ENCODE measurements around the gene ATG7.

The ATG7 gene

GRCh38 chr3:11373654-11374053, 101.5 kb downstream of the ATG7 start:
- Mint-ChIP-seq H3K36me3 (ENCODE audit: low read depth) (peaks cover 24% of the 10 kb centered on the region), H3K9me3 (no peaks in the 10 kb centered on the region), H3K27ac (no peak overlapping the region), H3K27me3 (no peaks in the 10 kb centered on the region), H3K4me1 (no peaks in the 10 kb centered on the region), H3K4me3 (no peak overlapping the region)
- DNase-seq (no peak), ATAC-seq (no peak)

- no peaks in the 10 kb centered on the region for H3K27me3 Mint-ChIP-seq
- H3K4me1 Mint-ChIP-seq = no peaks in the 10 kb centered on the region
- peaks cover 18% of the 10 kb centered on the region for H3K36me3 Mint-ChIP-seq (ENCODE audit: low read depth)
- no peaks in the 10 kb centered on the region for H3K9me3 Mint-ChIP-seq
- H3K27ac Mint-ChIP-seq = no peak overlapping the region
- no peak for ATAC-seq
- DNase-seq = no peak
- no peak overlapping the region for H3K4me3 Mint-ChIP-seq
These were observed 103.3 kb downstream of the ATG7 start for GRCh38 chr3:11375333-11376088.

- no peaks in the 10 kb centered on the region for H3K4me1 Mint-ChIP-seq
- H3K27ac Mint-ChIP-seq = no peak overlapping the region
- no peak for ATAC-seq
- no peak for DNase-seq
- H3K36me3 Mint-ChIP-seq (ENCODE audit: low read depth) = peaks cover 14% of the 10 kb centered on the region
- H3K9me3 Mint-ChIP-seq = no peaks in the 10 kb centered on the region
- H3K4me3 Mint-ChIP-seq = no peak overlapping the region
- no peaks in the 10 kb centered on the region for H3K27me3 Mint-ChIP-seq
These were observed 105.5 kb downstream of the ATG7 start for GRCh38 chr3:11377719-11378118.

GRCh38 chr3:11379238-11379823, 107.1 kb downstream of the ATG7 start:
- DNase-seq (no peak), ATAC-seq (no peak)
- Mint-ChIP-seq H3K4me1 (no peaks in the 10 kb centered on the region), H3K4me3 (no peak overlapping the region), H3K36me3 (ENCODE audit: low read depth) (peaks cover 11% of the 10 kb centered on the region), H3K9me3 (no peaks in the 10 kb centered on the region), H3K27me3 (no peaks in the 10 kb centered on the region), H3K27ac (no peak overlapping the region)

- DNase-seq (no peak), ATAC-seq (no peak)
- H3K27ac Mint-ChIP-seq = no peak overlapping the region
These were observed 107.9 kb downstream of the ATG7 start for GRCh38 chr3:11379824-11380701.

GRCh38 chr3:11381141-11381540, 108.9 kb downstream of the ATG7 start:
- H3K27me3 Mint-ChIP-seq = no peaks in the 10 kb centered on the region
- H3K36me3 Mint-ChIP-seq (ENCODE audit: low read depth) = peaks cover 16% of the 10 kb centered on the region
- DNase-seq (no peak), ATAC-seq (no peak)
- no peaks in the 10 kb centered on the region for H3K9me3 Mint-ChIP-seq
- H3K4me3 Mint-ChIP-seq = no peak overlapping the region
- no peak overlapping the region for H3K27ac Mint-ChIP-seq
- H3K4me1 Mint-ChIP-seq = no peaks in the 10 kb centered on the region

More at GRCh38 chr3:11379824-11380701, 107.9 kb downstream of the ATG7 start:
- Mint-ChIP-seq H3K27me3 (no peaks in the 10 kb centered on the region), H3K4me1 (no peaks in the 10 kb centered on the region), H3K4me3 (no peak overlapping the region), H3K9me3 (no peaks in the 10 kb centered on the region), H3K36me3 (ENCODE audit: low read depth) (peaks cover 11% of the 10 kb centered on the region)

GRCh38 chr3:11381563-11381962, 109.4 kb downstream of the ATG7 start:
- ATAC-seq = no peak
- DNase-seq = no peak
- H3K4me3 Mint-ChIP-seq = no peak overlapping the region
- H3K36me3 Mint-ChIP-seq (ENCODE audit: low read depth) = peaks cover 19% of the 10 kb centered on the region
- no peaks in the 10 kb centered on the region for H3K4me1 Mint-ChIP-seq
- H3K9me3 Mint-ChIP-seq = no peaks in the 10 kb centered on the region
- no peaks in the 10 kb centered on the region for H3K27me3 Mint-ChIP-seq
- H3K27ac Mint-ChIP-seq = no peak overlapping the region

- Mint-ChIP-seq H3K27me3 (no peaks in the 10 kb centered on the region), H3K4me1 (no peaks in the 10 kb centered on the region), H3K36me3 (ENCODE audit: low read depth) (peaks cover 20% of the 10 kb centered on the region), H3K4me3 (no peak overlapping the region), H3K27ac (no peak overlapping the region), H3K9me3 (no peaks in the 10 kb centered on the region)
- no peak for DNase-seq
- no peak for ATAC-seq
These were observed 110.0 kb downstream of the ATG7 start for GRCh38 chr3:11382146-11382745.

- H3K27me3 Mint-ChIP-seq = no peaks in the 10 kb centered on the region
- H3K36me3 Mint-ChIP-seq (ENCODE audit: low read depth) = peaks cover 20% of the 10 kb centered on the region
- H3K9me3 Mint-ChIP-seq = no peaks in the 10 kb centered on the region
- no peak overlapping the region for H3K27ac Mint-ChIP-seq
- H3K4me1 Mint-ChIP-seq = no peaks in the 10 kb centered on the region
- ATAC-seq (no peak), DNase-seq (no peak)
- H3K4me3 Mint-ChIP-seq = no peak overlapping the region
These were observed 111.9 kb downstream of the ATG7 start for GRCh38 chr3:11384074-11384473.

- Mint-ChIP-seq H3K36me3 (ENCODE audit: low read depth) (peaks cover 23% of the 10 kb centered on the region), H3K9me3 (no peaks in the 10 kb centered on the region), H3K27ac (no peak overlapping the region), H3K27me3 (no peaks in the 10 kb centered on the region), H3K4me1 (peaks cover 5% of the 10 kb centered on the region), H3K4me3 (no peak overlapping the region)
- ATAC-seq (no peak), DNase-seq (no peak)
These were observed 113.1 kb downstream of the ATG7 start for GRCh38 chr3:11385326-11385725.

GRCh38 chr3:11385891-11386290, 113.7 kb downstream of the ATG7 start:
- Mint-ChIP-seq H3K4me1 (peaks cover 11% of the 10 kb centered on the region), H3K36me3 (ENCODE audit: low read depth) (peaks cover 28% of the 10 kb centered on the region), H3K9me3 (no peaks in the 10 kb centered on the region), H3K27me3 (no peaks in the 10 kb centered on the region), H3K4me3 (no peak overlapping the region), H3K27ac (no peak overlapping the region)
- DNase-seq = no peak
- ATAC-seq = no peak

GRCh38 chr3:11386465-11387113, 114.4 kb downstream of the ATG7 start:
- DNase-seq (no peak), ATAC-seq (no peak)
- H3K27me3 Mint-ChIP-seq = no peaks in the 10 kb centered on the region
- peaks cover 18% of the 10 kb centered on the region for H3K4me1 Mint-ChIP-seq
- no peak overlapping the region for H3K27ac Mint-ChIP-seq
- H3K36me3 Mint-ChIP-seq (ENCODE audit: low read depth) = peaks cover 34% of the 10 kb centered on the region
- no peaks in the 10 kb centered on the region for H3K9me3 Mint-ChIP-seq
- H3K4me3 Mint-ChIP-seq = no peak overlapping the region

- ATAC-seq (no peak), DNase-seq (no peak)
- Mint-ChIP-seq H3K36me3 (ENCODE audit: low read depth) (peaks cover 30% of the 10 kb centered on the region), H3K27ac (no peak overlapping the region), H3K9me3 (no peaks in the 10 kb centered on the region), H3K27me3 (no peaks in the 10 kb centered on the region), H3K4me3 (no peak overlapping the region), H3K4me1 (peaks cover 24% of the 10 kb centered on the region)
These were observed 117.4 kb downstream of the ATG7 start for GRCh38 chr3:11389386-11390268.

Measured in activated naive CD8-positive, alpha-beta T cell treated with anti-CD3 and anti-CD28 coated beads, Interleukin-2, amount 50 U/mL, for 24 hours (primary cell).